Activated CD4-positive, alpha-beta memory T cell treated with anti-CD3 and anti-CD28 coated beads for 36 hours (primary cell): ENCODE results near the gene SPAG5. TPM values are rescaled to one million over a fixed set of nuclear protein-coding genes. Genes with fewer than 3 reads are reported as not detected.
A peak's percentile ranks its signal among the peaks of the same experiment; 100 is the strongest.
"Not testable (repeated sequence)": the region's sequence is repeated elsewhere in the genome, so short reads cannot be mapped to it uniquely, and the experiment has no call there.

Source experiments
- CTCF ChIA-PET: fragments of 350-600 bp; sonication (Branson Sonifier 250); formaldehyde crosslinking; loops from one replicate; lab custom pipeline; 2021; ENCODE audit warnings: antibody characterized with exemption, inconsistent platforms; lab: Charles Lee
- POLR2A ChIA-PET: fragments of 350-600 bp; sonication (Branson Sonifier 250); formaldehyde crosslinking; loops from one replicate; lab custom pipeline; 2021; ENCODE audit warnings: antibody characterized with exemption; lab: Charles Lee
- DNase-seq: peaks from one replicate; pipeline ENCODE4 v3.0.0-alpha.2; 2020
- H3K27ac Mint-ChIP-seq: one replicate; pipeline ENCODE4 v1.8.0; 2021; ENCODE audit warnings: mixed read lengths
- H3K27me3 Mint-ChIP-seq: one replicate; pipeline ENCODE4 v1.8.0; 2021; ENCODE audit warnings: mixed read lengths
- H3K36me3 Mint-ChIP-seq: one replicate; pipeline ENCODE4 v1.8.0; 2021; ENCODE audit warnings: mixed read lengths
- H3K4me1 Mint-ChIP-seq: one replicate; pipeline ENCODE4 v1.8.0; 2021; ENCODE audit warnings: low read depth, mixed read lengths
- H3K4me3 Mint-ChIP-seq: one replicate; pipeline ENCODE4 v1.8.0; 2021; ENCODE audit warnings: mild to moderate bottlenecking, mixed read lengths
- H3K9me3 Mint-ChIP-seq: one replicate; pipeline ENCODE4 v1.8.0; 2021; ENCODE audit warnings: mixed read lengths
- intact Hi-C: fragments of 100-400 bp; cut with micrococcal nuclease; formaldehyde crosslinking; loops from one replicate; pipeline ENCODE4 v1.15.1; 2023
- total RNA-seq, 2 experiments: library from RNA; stranded (reverse); gene quantifications; one replicate each; pipeline ENCODE4 v1.2.3, GENCODE V29; 2021

SPAG5 gene
- total RNA-seq, 2 experiments from 2014 or later = 153 to 159 TPM

DNA sequence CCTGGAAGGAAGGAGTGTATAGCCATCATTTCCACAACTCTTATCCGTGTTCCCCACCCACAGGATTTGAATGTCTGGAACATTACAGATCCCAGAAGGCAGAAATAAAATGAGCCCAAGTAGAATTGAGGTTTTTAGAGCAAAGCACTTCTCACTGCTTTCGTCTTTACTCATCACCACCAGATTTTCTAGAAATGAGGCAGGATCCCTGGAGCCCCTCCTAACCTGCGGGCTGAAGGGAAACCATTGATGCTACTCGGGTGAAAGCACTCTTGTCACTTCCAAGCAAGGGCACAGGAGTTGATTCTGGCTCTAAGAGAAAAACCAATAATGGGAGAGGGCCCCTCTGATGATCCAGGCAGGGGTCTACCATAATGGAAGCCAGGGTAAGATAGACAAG is 19.3 kb downstream of the SPAG5 start:
- peak; percentile 77 for DNase-seq
- peak overlapping the region; percentile 84 for H3K27ac Mint-ChIP-seq
- H3K4me1 Mint-ChIP-seq = peaks cover 35% of the 10 kb centered on the region
- CTCF ChIA-PET = interaction anchor here (1.7 to 3.8 kb wide), 2 partner anchors 9 to 31 kb away, joined by 8 to 20 read pairs; no protein-coding TSS in a partner anchor
- no peak overlapping the region for H3K4me3 Mint-ChIP-seq
- no peaks in the 10 kb centered on the region for H3K9me3 Mint-ChIP-seq
- no peaks in the 10 kb centered on the region for H3K27me3 Mint-ChIP-seq
- intact Hi-C loops = loop anchor here (1.0 kb wide), 3 partner anchors 9 to 30 kb away; partner anchors contain the start of gene SPAG5
- peaks cover 38% of the 10 kb centered on the region for H3K36me3 Mint-ChIP-seq
- POLR2A ChIA-PET = interaction anchor here (0.6 to 1.1 kb wide), 4 partner anchors 9 to 20 kb away, joined by 3 to 7 read pairs (median 4); no protein-coding TSS in a partner anchor

DNA sequence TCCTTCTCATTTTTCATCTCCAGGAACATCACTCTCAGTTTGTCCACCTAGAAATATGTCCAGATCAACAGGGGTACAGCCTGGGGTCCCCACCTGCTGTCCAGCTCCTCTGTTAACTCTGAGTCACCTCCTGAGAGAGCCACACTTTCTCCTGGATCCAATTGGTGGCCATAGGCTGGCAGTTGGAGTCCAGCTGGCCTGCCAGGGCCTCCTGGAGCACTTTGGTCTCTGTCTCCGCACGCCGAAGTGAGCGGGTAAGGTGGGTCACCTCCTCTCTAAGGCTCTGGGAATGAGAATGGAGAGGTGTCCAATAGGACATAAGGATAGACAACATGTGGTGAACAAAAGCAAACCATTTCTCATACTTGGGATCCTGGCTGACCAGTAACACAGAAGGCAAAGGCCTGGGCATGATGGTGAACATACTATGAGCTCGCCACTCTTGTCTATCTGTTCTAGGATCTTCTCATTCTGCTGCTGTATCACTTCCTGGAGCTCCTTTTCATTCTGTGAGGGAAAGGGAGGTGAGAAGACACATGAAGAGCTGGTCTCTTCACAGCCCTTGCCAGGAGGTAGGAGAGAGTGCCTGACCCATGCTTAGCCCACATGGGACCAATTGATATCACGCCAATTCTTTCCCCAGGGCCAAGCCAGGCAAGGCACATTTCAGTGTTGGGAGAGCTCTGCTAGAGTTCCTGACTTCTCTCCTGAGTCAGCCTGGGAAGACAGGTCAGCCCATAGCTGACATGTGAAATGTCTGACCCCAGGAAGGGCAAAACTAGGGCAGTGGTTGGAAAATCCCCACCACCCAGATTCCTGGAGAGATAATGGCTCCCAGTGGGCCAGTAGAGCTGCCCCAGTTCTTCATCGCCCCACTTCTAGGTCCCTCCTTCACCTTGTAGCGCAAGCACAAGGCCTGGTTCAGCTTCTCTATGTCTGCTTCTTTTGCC is 20.3 kb downstream of the SPAG5 start:
- H3K27me3 Mint-ChIP-seq = no peaks in the 10 kb centered on the region
- peak overlapping the region; percentile 20 for H3K4me3 Mint-ChIP-seq
- DNase-seq = no peak
- no peaks in the 10 kb centered on the region for H3K9me3 Mint-ChIP-seq
- intact Hi-C loops = loop anchor here (1.0 kb wide), 3 partner anchors 8 to 29 kb away; partner anchors contain the start of gene SPAG5
- ChIA-PET POLR2A (interaction anchor here (0.5 to 1.4 kb wide), 6 partner anchors 8 to 130 kb away, joined by 3 to 7 read pairs (median 3); no protein-coding TSS in a partner anchor), CTCF (interaction anchor here (0.9 to 3.8 kb wide), 3 partner anchors 8 to 83 kb away, joined by 4 to 20 read pairs (median 8); no protein-coding TSS in a partner anchor)
- peak overlapping the region; percentile 84 for H3K27ac Mint-ChIP-seq
- peaks cover 38% of the 10 kb centered on the region for H3K36me3 Mint-ChIP-seq
- H3K4me1 Mint-ChIP-seq = peaks cover 35% of the 10 kb centered on the region

DNA sequence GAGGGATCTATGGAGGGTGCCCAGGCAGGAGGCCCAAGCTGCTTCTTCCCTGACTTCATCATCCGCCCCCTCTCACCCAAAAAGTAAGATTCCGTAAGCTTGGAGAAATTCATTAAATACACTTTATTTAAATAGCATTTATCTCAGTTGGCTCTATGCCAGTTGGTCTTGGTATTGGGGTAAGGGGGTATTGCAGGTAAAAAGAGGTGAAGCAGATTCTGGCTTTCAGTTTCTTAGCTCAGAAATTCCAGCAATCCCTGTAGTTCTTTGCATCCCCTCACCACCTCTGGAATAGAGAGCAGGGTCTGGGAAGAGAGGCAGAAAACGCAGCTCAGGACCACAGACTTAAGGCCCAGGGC is 21.4 kb downstream of the SPAG5 start:
- CTCF ChIA-PET = interaction anchor here (3.8 kb wide), 1 partner anchor 29 kb away, joined by 20 read pairs; no protein-coding TSS in a partner anchor
- DNase-seq = no peak
- POLR2A ChIA-PET = interaction anchor here (0.9 to 1.4 kb wide), 4 partner anchors 8 to 22 kb away, joined by 3 to 13 read pairs (median 4); partner anchors contain the start of gene SPAG5
- H3K9me3 Mint-ChIP-seq = no peaks in the 10 kb centered on the region
- no peak overlapping the region for H3K4me3 Mint-ChIP-seq
- peaks cover 38% of the 10 kb centered on the region for H3K36me3 Mint-ChIP-seq
- no peak overlapping the region for H3K27ac Mint-ChIP-seq
- no peaks in the 10 kb centered on the region for H3K27me3 Mint-ChIP-seq
- intact Hi-C loops = no loop called here
- peaks cover 42% of the 10 kb centered on the region for H3K4me1 Mint-ChIP-seq

DNA sequence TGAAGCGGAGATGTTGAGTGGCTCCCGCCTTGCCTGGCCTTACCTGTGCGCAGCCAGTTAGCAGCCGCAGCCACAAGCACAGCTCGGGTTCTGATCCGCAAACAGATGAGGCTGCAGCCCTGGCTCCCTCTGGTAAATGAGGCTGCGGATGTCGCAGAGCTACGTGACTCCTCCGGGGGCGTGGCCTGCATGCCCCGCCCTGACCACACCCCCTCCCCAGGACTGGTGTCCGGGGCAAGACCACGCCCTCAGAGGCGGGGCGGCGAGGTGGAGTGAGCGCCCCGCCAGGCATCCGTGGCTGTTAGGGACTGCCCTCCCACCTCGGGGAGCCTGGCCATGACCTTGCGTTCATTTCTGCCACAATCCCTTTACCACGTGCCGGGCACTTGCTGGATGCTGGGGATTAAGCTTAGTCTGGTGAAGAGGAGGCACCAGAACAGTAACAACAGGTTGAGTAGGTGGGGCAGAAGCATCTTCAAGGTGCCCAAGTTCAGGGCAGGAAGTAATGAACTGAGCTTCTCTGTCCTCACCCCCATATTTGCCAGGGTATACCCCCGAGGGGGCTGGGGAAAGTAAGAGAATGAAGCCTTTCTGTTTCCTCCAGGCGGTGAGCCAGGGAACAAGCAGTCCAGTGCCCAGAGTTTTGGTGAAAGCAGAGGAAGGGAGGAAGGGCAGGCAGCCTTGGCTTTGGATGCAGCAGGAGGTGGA is 21.9 kb downstream of the SPAG5 start, which contains the start of gene ALDOC:
TSS of gene ALDOC (minus strand) at position 138 of the 708 bp plus-strand sequence. CDS start 1,363 bp downstream, outside the sequence.
- no peaks in the 10 kb centered on the region for H3K9me3 Mint-ChIP-seq
- CTCF ChIA-PET = interaction anchor here (1.0 to 3.8 kb wide), 3 partner anchors 21 to 70 kb away, joined by 5 to 20 read pairs (median 7); no protein-coding TSS in a partner anchor
- H3K36me3 Mint-ChIP-seq = peaks cover 38% of the 10 kb centered on the region
- intact Hi-C loops = no loop called here
- DNase-seq = peak; percentile 98
- H3K4me3 Mint-ChIP-seq = peak within 1 kb of the TSS; percentile 78
- POLR2A ChIA-PET = interaction anchor here (0.9 to 1.4 kb wide), 5 partner anchors 9 to 29 kb away, joined by 3 to 13 read pairs (median 4); partner anchors contain the start of gene SPAG5
- peak within 1 kb of the TSS; percentile 81 for H3K27ac Mint-ChIP-seq
- no peaks in the 10 kb centered on the region for H3K27me3 Mint-ChIP-seq
- H3K4me1 Mint-ChIP-seq = peaks cover 47% of the 10 kb centered on the region

DNA sequence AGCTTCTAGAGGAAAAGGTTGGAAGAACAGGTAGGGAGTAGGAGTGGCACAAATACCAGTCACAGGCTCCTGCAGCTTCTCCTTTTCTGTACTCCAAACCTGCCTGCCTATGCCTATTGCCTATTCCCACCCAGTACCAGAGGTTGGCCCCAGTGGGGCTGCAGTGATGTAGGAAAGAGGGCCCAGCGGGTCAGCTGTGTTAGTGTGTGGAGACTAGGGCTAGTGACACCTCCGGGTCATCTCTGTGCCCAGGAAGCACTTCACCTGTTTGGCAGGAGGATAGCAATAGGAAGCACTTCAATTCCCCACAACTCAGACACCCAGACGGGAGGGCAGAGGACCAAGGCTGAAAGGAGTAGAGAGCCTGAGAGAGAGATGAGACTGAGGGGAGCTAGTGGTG is 22.8 kb downstream of the SPAG5 start:
- H3K27me3 Mint-ChIP-seq, DNase-seq, H3K9me3 Mint-ChIP-seq, intact Hi-C loops: not testable (repeated sequence)
- peak overlapping the region; percentile 58 for H3K27ac Mint-ChIP-seq
- ChIA-PET CTCF (interaction anchor here (0.7 to 2.1 kb wide), 3 partner anchors 26 to 71 kb away, joined by 3 to 10 read pairs (median 7); no protein-coding TSS in a partner anchor), POLR2A (interaction anchor here (1.2 to 1.4 kb wide), 4 partner anchors 16 to 28 kb away, joined by 3 to 6 read pairs (median 4); no protein-coding TSS in a partner anchor)
- peaks cover 51% of the 10 kb centered on the region for H3K4me1 Mint-ChIP-seq
- peaks cover 38% of the 10 kb centered on the region for H3K36me3 Mint-ChIP-seq
- H3K4me3 Mint-ChIP-seq = peak overlapping the region; percentile 78

DNA sequence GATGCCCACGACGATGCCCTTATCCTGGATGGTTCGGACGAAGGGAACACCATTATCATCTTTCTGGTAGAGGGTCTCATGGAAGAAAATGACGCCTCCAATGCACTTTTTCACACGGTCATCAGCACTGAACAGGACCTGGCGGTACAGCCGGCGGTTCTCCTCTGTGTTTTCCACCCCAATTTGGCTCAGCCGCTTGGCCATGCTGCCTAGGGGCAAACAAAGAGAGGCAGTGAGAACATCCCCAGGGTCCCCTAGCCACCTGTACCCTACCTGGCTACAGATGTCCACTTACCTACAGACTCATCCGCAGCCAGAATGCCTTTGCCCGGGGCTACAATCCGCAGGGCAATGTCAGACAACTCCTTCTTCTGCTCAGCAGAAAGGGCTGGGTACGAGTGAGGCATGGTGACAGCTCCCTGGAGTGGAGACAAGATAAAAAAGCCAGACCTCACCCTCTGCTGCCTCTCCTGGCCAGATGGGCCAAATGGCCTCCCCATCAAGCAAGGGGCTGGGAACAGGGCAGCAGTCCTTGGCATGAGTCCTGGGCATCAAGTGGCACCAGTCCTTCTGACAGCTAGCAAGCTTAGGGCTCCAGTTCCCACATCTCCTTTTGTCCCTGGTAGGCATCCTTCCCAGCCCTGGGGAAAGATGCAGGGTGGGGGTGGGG is 23.6 kb downstream of the SPAG5 start:
- no peak overlapping the region for H3K27ac Mint-ChIP-seq
- intact Hi-C loops = no loop called here
- peaks cover 37% of the 10 kb centered on the region for H3K36me3 Mint-ChIP-seq
- no peak for DNase-seq
- no peak overlapping the region for H3K4me3 Mint-ChIP-seq
- H3K27me3 Mint-ChIP-seq = no peaks in the 10 kb centered on the region
- ChIA-PET POLR2A (interaction anchor here (1.2 to 1.4 kb wide), 2 partner anchors 18 to 25 kb away, joined by 3 to 6 read pairs; no protein-coding TSS in a partner anchor), CTCF (interaction anchor here (0.7 to 2.1 kb wide), 4 partner anchors 20 to 72 kb away, joined by 3 to 10 read pairs (median 5); no protein-coding TSS in a partner anchor)
- no peaks in the 10 kb centered on the region for H3K9me3 Mint-ChIP-seq
- H3K4me1 Mint-ChIP-seq = peaks cover 51% of the 10 kb centered on the region

DNA sequence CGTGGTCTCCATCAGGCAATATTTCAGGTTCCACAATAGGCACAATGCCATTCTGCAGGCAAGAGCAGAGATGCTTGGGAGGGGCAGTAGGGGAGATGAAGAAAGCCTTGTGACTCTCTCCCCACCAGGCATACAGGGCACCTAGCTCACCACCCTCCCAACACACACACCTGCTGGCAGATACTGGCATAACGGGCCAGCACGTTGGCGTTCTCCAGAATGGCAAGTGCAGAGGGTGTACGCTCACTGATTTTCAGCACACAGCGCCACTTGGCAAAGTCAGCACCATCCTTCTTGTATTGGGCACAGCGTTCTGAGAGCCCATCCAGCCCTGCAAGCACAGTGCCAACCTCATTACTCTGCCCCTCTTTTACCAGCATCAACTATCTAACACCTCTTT is 24.3 kb downstream of the SPAG5 start:
- Mint-ChIP-seq H3K27ac (no peak overlapping the region), H3K36me3 (peaks cover 35% of the 10 kb centered on the region), H3K27me3 (no peaks in the 10 kb centered on the region), H3K9me3 (no peaks in the 10 kb centered on the region), H3K4me3 (no peak overlapping the region), H3K4me1 (peaks cover 50% of the 10 kb centered on the region)
- ChIA-PET CTCF (interaction anchor here (2.1 kb wide), 1 partner anchor 24 kb away, joined by 10 read pairs; no protein-coding TSS in a partner anchor), POLR2A (interaction anchor here (1.2 kb wide), 1 partner anchor 18 kb away, joined by 3 read pairs; no protein-coding TSS in a partner anchor)
- intact Hi-C loops = no loop called here
- DNase-seq = peak; percentile 31

DNA sequence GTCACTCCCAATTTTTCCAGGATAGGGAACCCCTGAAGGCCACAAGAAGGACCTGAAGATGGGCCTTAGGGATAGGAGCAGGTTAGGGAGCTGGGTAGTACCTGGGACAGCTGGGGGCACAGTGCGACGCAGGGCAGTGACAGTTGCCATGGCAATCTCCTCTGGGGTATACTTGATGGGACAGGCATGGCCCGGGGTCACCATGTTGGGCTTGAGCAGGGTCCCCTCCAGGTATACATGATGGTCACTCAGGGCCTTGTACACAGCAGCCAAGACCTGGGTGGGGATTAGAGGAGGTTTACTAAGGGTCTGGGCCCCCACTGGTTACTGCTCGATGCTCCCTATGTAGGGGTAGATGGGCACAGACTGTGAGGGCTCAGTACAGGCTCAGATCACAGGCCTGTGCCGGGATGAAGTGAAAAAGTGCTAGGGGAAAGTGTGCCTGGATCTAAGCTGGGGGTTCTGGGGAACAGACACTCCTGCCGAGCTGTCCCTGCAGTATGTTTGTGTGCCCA is 24.8 kb downstream of the SPAG5 start:
- no peaks in the 10 kb centered on the region for H3K27me3 Mint-ChIP-seq

DNA sequence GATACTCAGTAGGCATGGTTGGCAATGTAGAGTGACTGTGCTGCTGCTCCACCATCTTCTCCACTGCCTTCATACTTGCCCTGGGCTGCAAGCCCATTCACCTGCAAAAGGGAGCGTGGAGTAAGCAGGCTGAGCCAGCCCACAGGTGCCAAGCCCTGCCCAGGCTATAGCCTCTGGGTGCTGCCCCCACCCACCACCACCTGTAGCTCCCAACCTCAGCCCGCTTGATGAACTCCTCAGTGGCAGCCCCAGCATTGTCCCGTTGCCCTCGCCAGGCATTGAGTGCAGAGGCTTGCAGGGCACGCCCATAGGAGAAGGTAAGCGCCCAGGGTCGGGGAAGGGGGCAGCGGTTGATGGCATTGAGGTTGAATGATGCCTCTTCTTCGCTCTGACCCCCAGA is 25.3 kb downstream of the SPAG5 start:
- POLR2A ChIA-PET = interaction anchor here (0.6 kb wide), 1 partner anchor 22 kb away, joined by 4 read pairs; no protein-coding TSS in a partner anchor
- no peaks in the 10 kb centered on the region for H3K27me3 Mint-ChIP-seq
- intact Hi-C loops = no loop called here
- no peaks in the 10 kb centered on the region for H3K9me3 Mint-ChIP-seq
- H3K4me3 Mint-ChIP-seq = no peak overlapping the region
- no peak overlapping the region for H3K27ac Mint-ChIP-seq
- no peak for DNase-seq
- H3K4me1 Mint-ChIP-seq = peaks cover 45% of the 10 kb centered on the region
- CTCF ChIA-PET = interaction anchor here (6.4 kb wide), 1 partner anchor 25 kb away, joined by 53 read pairs; no protein-coding TSS in a partner anchor
- H3K36me3 Mint-ChIP-seq = peaks cover 27% of the 10 kb centered on the region

More for the DNA sequence above, 24.8 kb downstream of the SPAG5 start:
- peaks cover 47% of the 10 kb centered on the region for H3K4me1 Mint-ChIP-seq
- no peak overlapping the region for H3K4me3 Mint-ChIP-seq
- no peak overlapping the region for H3K27ac Mint-ChIP-seq
- peaks cover 32% of the 10 kb centered on the region for H3K36me3 Mint-ChIP-seq
- H3K9me3 Mint-ChIP-seq = no peaks in the 10 kb centered on the region
- CTCF ChIA-PET = interaction anchor here (2.1 kb wide), 1 partner anchor 24 kb away, joined by 10 read pairs; no protein-coding TSS in a partner anchor
- intact Hi-C loops = no loop called here
- POLR2A ChIA-PET = no interaction called here
- no peak for DNase-seq

DNA sequence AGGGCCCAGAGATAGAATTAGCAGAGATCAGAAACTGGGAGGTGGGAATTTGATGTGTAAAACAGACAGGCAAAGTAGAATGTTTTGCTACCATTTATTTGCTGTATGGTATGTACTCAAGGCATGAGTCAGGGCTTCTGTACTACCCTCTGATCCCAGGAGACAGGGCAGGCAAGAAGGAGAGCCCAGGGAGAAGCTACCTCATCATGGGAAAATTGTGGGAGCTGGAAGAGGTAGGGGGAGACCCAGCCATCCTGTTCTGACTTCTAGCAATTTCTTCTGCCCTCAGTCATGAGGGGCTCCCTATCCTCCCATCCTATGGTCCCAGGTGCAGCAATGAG is 25.8 kb downstream of the SPAG5 start:
- Mint-ChIP-seq H3K4me1 (peaks cover 49% of the 10 kb centered on the region), H3K9me3 (no peaks in the 10 kb centered on the region), H3K36me3 (peaks cover 25% of the 10 kb centered on the region), H3K27me3 (no peaks in the 10 kb centered on the region), H3K27ac (no peak overlapping the region), H3K4me3 (no peak overlapping the region)
- ChIA-PET CTCF (interaction anchor here (1.5 to 6.4 kb wide), 2 partner anchors 11 to 25 kb away, joined by 4 to 53 read pairs; no protein-coding TSS in a partner anchor), POLR2A (interaction anchor here (0.6 kb wide), 1 partner anchor 22 kb away, joined by 4 read pairs; no protein-coding TSS in a partner anchor)
- no peak for DNase-seq
- intact Hi-C loops = no loop called here
